Activated T-cell treated with anti-CD3 and anti-CD28 coated beads for 1 hour (primary cell): ENCODE data around the gene DTYMK.
A peak's percentile ranks its signal among the peaks of the same experiment; 100 is the strongest.

Source experiments
- DNase-seq: peaks from one replicate; pipeline ENCODE4 v3.0.0-alpha.2; 2020; ENCODE audit warnings: low read depth

Gene DTYMK

GRCh38 chr2:241686650-241687425, at the start of gene DTYMK:
DTYMK (minus strand) TSS chr2:241686815; CDS start chr2:241686783, 32 bp downstream.
- DNase-seq, result peak; percentile 94

- no peak for DNase-seq
Measured at GRCh38 chr2:241736111-241736510, 49.5 kb upstream of the DTYMK start.

GRCh38 chr2:241734467-241735208, 48.0 kb upstream of the DTYMK start, which contains the start of gene D2HGDH:
D2HGDH (plus strand) TSS chr2:241734630; CDS start chr2:241735225, 595 bp downstream.
- DNase-seq, result peak; percentile 93

GRCh38 chr2:241734208-241734466, 47.5 kb upstream of the DTYMK start:
- no peak for DNase-seq

- DNase-seq, result no peak
Measured at GRCh38 chr2:241733391-241734207, 47.0 kb upstream of the DTYMK start.

- peak; percentile 46 for DNase-seq
Measured at GRCh38 chr2:241732513-241733186, 46.0 kb upstream of the DTYMK start.

GRCh38 chr2:241730671-241731293, 44.2 kb upstream of the DTYMK start:
- DNase-seq, result no peak

GRCh38 chr2:241729868-241730267, 43.3 kb upstream of the DTYMK start:
- DNase-seq, result no peak

GRCh38 chr2:241728627-241729026, 42.0 kb upstream of the DTYMK start:
- no peak for DNase-seq

GRCh38 chr2:241728000-241728399, 41.4 kb upstream of the DTYMK start:
- DNase-seq, result no peak

GRCh38 chr2:241726459-241726858, 39.8 kb upstream of the DTYMK start:
- DNase-seq, result no peak

GRCh38 chr2:241724975-241725870, 38.6 kb upstream of the DTYMK start:
- no peak for DNase-seq

GRCh38 chr2:241724259-241724974, 37.8 kb upstream of the DTYMK start:
- no peak for DNase-seq

GRCh38 chr2:241722896-241723454, 36.4 kb upstream of the DTYMK start:
- no peak for DNase-seq

GRCh38 chr2:241721852-241722251, 35.2 kb upstream of the DTYMK start:
- DNase-seq, result no peak

- DNase-seq, result no peak
Measured at GRCh38 chr2:241720560-241720959, 33.9 kb upstream of the DTYMK start.

- DNase-seq, result no peak
Measured at GRCh38 chr2:241720099-241720498, 33.5 kb upstream of the DTYMK start.

GRCh38 chr2:241719093-241719492, 32.5 kb upstream of the DTYMK start:
- DNase-seq, result no peak

- DNase-seq, result no peak
Measured at GRCh38 chr2:241708879-241709278, 22.3 kb upstream of the DTYMK start.

GRCh38 chr2:241706537-241706936, 19.9 kb upstream of the DTYMK start:
- DNase-seq, result no peak
